Forelimb muscle (tissue), 1 donor: ENCODE data around the gene TRIM16. TPM values are rescaled to one million over a fixed set of nuclear protein-coding genes. Genes with fewer than 3 reads are reported as not detected.
"Not testable (repeated sequence)": the region's sequence is repeated elsewhere in the genome, so short reads cannot be mapped to it uniquely, and the experiment has no call there.

Experiments
- DNase-seq: peaks from one replicate; pipeline ENCODE4 v3.0.0-alpha.2; 2013; ENCODE audit warnings: low read depth
- polyA plus RNA-seq: library from polyadenylated mRNA; unstranded; fragments of 120-200 nt; gene quantifications from one replicate; pipeline ENCODE4 v1.2.1, GENCODE V29; 2013; ENCODE audit not compliant: insufficient read length

TRIM16 gene
- polyA plus RNA-seq, 1 donor: 45.8 TPM

GRCh38 chr17:15658296-15658695, 25.8 kb downstream of the TRIM16 start:
- DNase-seq: no peak

- no peak for DNase-seq
Measured at GRCh38 chr17:15657868-15658267, 26.2 kb downstream of the TRIM16 start.

- DNase-seq: no peak
Measured at GRCh38 chr17:15654886-15655561, 29.1 kb downstream of the TRIM16 start.

GRCh38 chr17:15654401-15654800, 29.7 kb downstream of the TRIM16 start:
- DNase-seq: not testable (repeated sequence)

GRCh38 chr17:15652960-15653359, 31.2 kb downstream of the TRIM16 start:
- DNase-seq: no peak

- DNase-seq: peak; percentile 90
Measured at GRCh38 chr17:15651583-15652110, 32.5 kb downstream of the TRIM16 start.

GRCh38 chr17:15650741-15651582, 33.1 kb downstream of the TRIM16 start:
- no peak for DNase-seq

- DNase-seq: peak; percentile 56
Measured at GRCh38 chr17:15649861-15650421, 34.2 kb downstream of the TRIM16 start.

GRCh38 chr17:15648386-15648785, 35.7 kb downstream of the TRIM16 start:
- no peak for DNase-seq

- DNase-seq: not testable (repeated sequence)
Measured at GRCh38 chr17:15645942-15646312, 38.2 kb downstream of the TRIM16 start.

GRCh38 chr17:15645099-15645941, 38.8 kb downstream of the TRIM16 start:
- not testable (repeated sequence) for DNase-seq

- not testable (repeated sequence) for DNase-seq
Measured at GRCh38 chr17:15642505-15643251, 41.4 kb downstream of the TRIM16 start.

GRCh38 chr17:15642014-15642413, 42.1 kb downstream of the TRIM16 start:
- DNase-seq: not testable (repeated sequence)

- not testable (repeated sequence) for DNase-seq
Measured at GRCh38 chr17:15630930-15631453, 53.1 kb downstream of the TRIM16 start.

GRCh38 chr17:15629991-15630390, 54.1 kb downstream of the TRIM16 start:
- not testable (repeated sequence) for DNase-seq

GRCh38 chr17:15623661-15624209, 60.4 kb downstream of the TRIM16 start:
- not testable (repeated sequence) for DNase-seq

- DNase-seq: not testable (repeated sequence)
Measured at GRCh38 chr17:15623255-15623654, 60.9 kb downstream of the TRIM16 start.

- DNase-seq: not testable (repeated sequence)
Measured at GRCh38 chr17:15622124-15622523, 62.0 kb downstream of the TRIM16 start.

- DNase-seq: not testable (repeated sequence)
Measured at GRCh38 chr17:15619331-15620058, 64.6 kb downstream of the TRIM16 start, which contains the start of gene FBXW10B. Gene FBXW10B, minus strand, starts transcription at chr17:15619704. Its CDS starts 192 bp downstream, at chr17:15619512.
